Esophagus squamous epithelium (tissue), 5 donors: Measurements from ENCODE around the gene SH3PXD2A. TPM values are rescaled to one million over a fixed set of nuclear protein-coding genes. Genes with fewer than 3 reads are reported as not detected.

Source experiments
- DNase-seq: peaks from one replicate; lab custom pipeline; 2025; lab: John Stamatoyannopoulos, UW
- H3K27ac ChIP-seq, 4 donors: fragments of 200-600 bp; sonication (generic); one replicate each; pipeline ENCODE4 v1.5.1; 2016 to 2019; ENCODE audit warnings: mild to moderate bottlenecking in 1 of 4
- H3K27me3 ChIP-seq, 4 donors: fragments of 200-600 bp; sonication (generic); 1 replicate in 3 of 4; 2 replicates in 1 of 4; pipeline versions ENCODE4 v1.5.1 to v1.6.0; 2017 to 2021; ENCODE audit warnings: antibody characterized with exemption in 1 of 4
- H3K36me3 ChIP-seq, 3 donors: fragments of 200-600 bp; sonication (generic); one replicate each; pipeline ENCODE4 v1.5.1; 2016 to 2019
- H3K4me1 ChIP-seq, 3 donors: fragments of 200-600 bp; sonication (generic); one replicate each; pipeline ENCODE4 v1.5.1; 2017 to 2019
- H3K4me3 ChIP-seq, 4 donors: fragments of 200-600 bp; sonication (generic); 1 replicate in 3 of 4; 2 replicates in 1 of 4; pipeline ENCODE4 v1.5.1; 2016 to 2019; ENCODE audit warnings: mild to moderate bottlenecking in 2 of 4, moderate library complexity in 1 of 4
- H3K9me3 ChIP-seq, 3 donors: fragments of 200-600 bp; sonication (generic); one replicate each; pipeline ENCODE4 v1.5.1; 2016 to 2019
- POLR2A ChIP-seq, 4 donors: fragments of 450-650 bp; IDR thresholded peaks; one replicate each; pipeline ENCODE4 v1.6.1; 2017; ENCODE audit warnings: antibody characterized with exemption in 4 of 4, mild to moderate bottlenecking in 4 of 4, moderate library complexity in 3 of 4
- WGBS, 2 donors: methylation state at CpG; one replicate each; pipeline ENCODE4 v1.1.5; 2018; 5-methylcytosine and 5-hydroxymethylcytosine counted together
- intact Hi-C: fragments of 100-400 bp; cut with DNase I; formaldehyde crosslinking; loops from one replicate; pipeline ENCODE4 v1.15.0; 2022
- total RNA-seq, 4 donors: library from RNA; depleted of rRNA; stranded (reverse); fragments of >200 nt; gene quantifications; one replicate each; pipeline ENCODE4 v1.1.0, GENCODE V29; 2016
- TF ChIP-seq, protein P1 (sequence below), 6 experiments: fragments of 450-650 bp in 4 of 6; fragments of 200-600 bp in 2 of 6; sonication (generic) in 2 of 6; IDR thresholded peaks; one replicate each; pipeline ENCODE4 v1.5.1; 2016 to 2019; ENCODE audit warnings: antibody characterized with exemption in 6 of 6, mild to moderate bottlenecking in 4 of 6, moderate library complexity in 4 of 6
- donor health status: DM: yes; HTN: yes; CAD: no.

The SH3PXD2A gene
- total RNA-seq, 4 donors from 2014 or later: 25.1 to 57.8 (median 42.7) TPM

DNA sequence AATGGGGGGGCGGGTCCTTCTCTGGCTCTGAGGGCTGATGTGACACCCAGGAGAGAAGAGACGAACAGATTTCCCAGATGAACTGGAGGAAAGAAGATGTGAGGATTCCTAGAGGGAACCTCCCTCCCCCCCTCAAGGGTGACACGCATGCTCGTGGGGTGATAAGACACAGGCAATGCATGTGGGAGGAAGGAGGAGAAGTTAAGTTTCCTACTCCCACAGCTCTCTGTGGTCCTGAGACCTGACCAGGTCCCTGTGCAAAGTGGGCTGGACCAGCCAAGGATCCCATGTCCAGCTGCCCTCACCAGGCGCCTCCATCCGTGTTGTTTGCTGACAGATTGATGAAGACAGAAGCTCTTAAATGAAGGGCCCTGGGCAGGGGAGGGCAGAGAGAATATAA, 112.6 kb downstream of the SH3PXD2A start:
- no peak for TF ChIP-seq POLR2A (IDR thresholded peaks at IDR 0.05)
- TF ChIP-seq, protein P1, sequence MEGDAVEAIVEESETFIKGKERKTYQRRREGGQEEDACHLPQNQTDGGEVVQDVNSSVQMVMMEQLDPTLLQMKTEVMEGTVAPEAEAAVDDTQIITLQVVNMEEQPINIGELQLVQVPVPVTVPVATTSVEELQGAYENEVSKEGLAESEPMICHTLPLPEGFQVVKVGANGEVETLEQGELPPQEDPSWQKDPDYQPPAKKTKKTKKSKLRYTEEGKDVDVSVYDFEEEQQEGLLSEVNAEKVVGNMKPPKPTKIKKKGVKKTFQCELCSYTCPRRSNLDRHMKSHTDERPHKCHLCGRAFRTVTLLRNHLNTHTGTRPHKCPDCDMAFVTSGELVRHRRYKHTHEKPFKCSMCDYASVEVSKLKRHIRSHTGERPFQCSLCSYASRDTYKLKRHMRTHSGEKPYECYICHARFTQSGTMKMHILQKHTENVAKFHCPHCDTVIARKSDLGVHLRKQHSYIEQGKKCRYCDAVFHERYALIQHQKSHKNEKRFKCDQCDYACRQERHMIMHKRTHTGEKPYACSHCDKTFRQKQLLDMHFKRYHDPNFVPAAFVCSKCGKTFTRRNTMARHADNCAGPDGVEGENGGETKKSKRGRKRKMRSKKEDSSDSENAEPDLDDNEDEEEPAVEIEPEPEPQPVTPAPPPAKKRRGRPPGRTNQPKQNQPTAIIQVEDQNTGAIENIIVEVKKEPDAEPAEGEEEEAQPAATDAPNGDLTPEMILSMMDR (IDR thresholded peaks at IDR 0.05): no peak
- Histone ChIP-seq H3K27me3 (no peaks in the 10 kb centered on the region), H3K4me1 (peaks cover 58 to 84% (median 71%) of the 10 kb centered on the region in 3 donors), H3K27ac (peak overlapping the region in 3 of 4 donors; percentile 83 to 95 (median 88)), H3K36me3 (peaks cover 0 to under 1% (median 0%) of the 10 kb centered on the region in 3 donors), H3K4me3 (no peak overlapping the region), H3K9me3 (no peaks in the 10 kb centered on the region)
- no peak for DNase-seq
- WGBS, 2 donors: 79 to 80% methylated on average over 2 to 5 of the region's 6 CpGs
- intact Hi-C loops: loop anchor here (5.0 kb wide), 1 partner anchor 34 kb away; no protein-coding TSS in a partner anchor

DNA sequence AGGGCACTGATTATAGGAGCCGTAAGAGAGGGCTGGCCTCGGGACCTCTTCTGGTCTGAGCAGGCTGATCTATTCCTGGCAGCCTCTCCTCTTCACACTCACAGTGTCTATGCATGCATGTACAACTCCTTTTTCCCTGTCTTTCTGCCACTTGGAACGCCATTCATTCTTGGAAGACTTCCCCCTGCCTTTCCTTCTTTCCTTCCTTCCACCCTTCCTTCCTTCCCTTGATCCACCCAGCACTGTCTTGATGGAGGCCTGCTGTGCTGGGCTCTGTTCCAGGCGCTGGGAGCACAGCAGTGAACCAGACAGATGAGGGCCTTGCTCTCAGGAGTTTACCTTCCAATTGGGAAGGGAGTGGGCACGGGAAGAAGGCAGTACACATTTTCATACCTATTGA, 114.8 kb downstream of the SH3PXD2A start:
- intact Hi-C loops: loop anchor here (5.0 kb wide), 1 partner anchor 37 kb away; no protein-coding TSS in a partner anchor
- 39 to 44% methylated on average over 4 to 5 of the region's 5 CpGs for WGBS, 2 donors
- no peaks in the 10 kb centered on the region for H3K9me3 ChIP-seq
- no peak for DNase-seq
- H3K4me1 ChIP-seq: peaks cover 50 to 84% (median 56%) of the 10 kb centered on the region in 3 donors
- H3K27ac ChIP-seq: peak overlapping the region; percentile 63 to 90 (median 84)
- peaks cover 0 to 5% (median 0%) of the 10 kb centered on the region in 3 donors for H3K36me3 ChIP-seq
- no peak overlapping the region for H3K4me3 ChIP-seq
- no peaks in the 10 kb centered on the region for H3K27me3 ChIP-seq
- TF ChIP-seq POLR2A (IDR thresholded peaks at IDR 0.05): no peak
- TF ChIP-seq, protein P1 (IDR thresholded peaks at IDR 0.05): no peak

DNA sequence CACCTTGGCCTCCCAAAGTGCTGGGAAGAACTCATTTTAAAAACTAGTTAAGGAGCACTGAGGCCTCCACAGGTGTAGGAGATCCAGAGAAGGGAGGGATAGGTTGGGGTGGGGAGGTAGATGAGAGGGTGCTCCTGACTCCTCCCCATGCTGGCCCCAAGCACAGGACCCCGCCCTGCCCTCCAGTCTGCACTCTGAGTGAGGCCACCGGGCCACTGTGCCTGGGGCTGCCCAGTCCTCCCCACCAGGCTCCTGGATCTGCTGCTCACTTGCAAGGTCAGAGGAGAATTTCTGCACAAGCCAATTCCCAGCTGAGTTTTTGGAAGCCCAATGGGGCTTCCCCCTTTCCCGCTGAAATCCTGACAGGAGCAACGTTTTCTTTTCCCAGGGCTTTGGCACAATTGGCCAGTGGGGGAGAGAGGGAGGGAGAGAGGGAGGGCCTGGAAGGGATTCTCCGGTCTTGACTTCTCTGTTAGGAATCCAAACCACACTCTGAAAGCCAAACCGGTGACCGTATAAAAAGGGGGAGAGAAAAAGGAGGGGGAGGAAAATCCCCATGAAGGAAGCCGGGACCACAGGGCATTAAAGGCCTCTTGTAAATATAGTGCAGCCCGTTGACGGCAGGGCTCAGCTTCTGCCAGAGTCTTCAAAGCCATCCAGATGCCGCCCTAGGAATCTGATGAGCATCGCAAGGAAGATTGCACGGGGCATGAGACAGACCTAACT, 116.2 kb downstream of the SH3PXD2A start:
- intact Hi-C loops: no loop called here
- H3K4me3 ChIP-seq: peak overlapping the region in 1 of 4 donors; percentile 15
- peaks cover 39 to 84% (median 52%) of the 10 kb centered on the region in 3 donors for H3K4me1 ChIP-seq
- WGBS, 2 donors: 21 to 38% methylated on average over 9 to 11 of the region's 13 CpGs
- peaks cover 0 to 9% (median 0%) of the 10 kb centered on the region in 3 donors for H3K36me3 ChIP-seq
- no peaks in the 10 kb centered on the region for H3K27me3 ChIP-seq
- H3K9me3 ChIP-seq: no peaks in the 10 kb centered on the region
- H3K27ac ChIP-seq: peak overlapping the region; percentile 63 to 90 (median 84)
- no peak for DNase-seq
- TF ChIP-seq POLR2A (IDR thresholded peaks at IDR 0.05): no peak
- TF ChIP-seq, protein P1 (IDR thresholded peaks at IDR 0.05): no peak

DNA sequence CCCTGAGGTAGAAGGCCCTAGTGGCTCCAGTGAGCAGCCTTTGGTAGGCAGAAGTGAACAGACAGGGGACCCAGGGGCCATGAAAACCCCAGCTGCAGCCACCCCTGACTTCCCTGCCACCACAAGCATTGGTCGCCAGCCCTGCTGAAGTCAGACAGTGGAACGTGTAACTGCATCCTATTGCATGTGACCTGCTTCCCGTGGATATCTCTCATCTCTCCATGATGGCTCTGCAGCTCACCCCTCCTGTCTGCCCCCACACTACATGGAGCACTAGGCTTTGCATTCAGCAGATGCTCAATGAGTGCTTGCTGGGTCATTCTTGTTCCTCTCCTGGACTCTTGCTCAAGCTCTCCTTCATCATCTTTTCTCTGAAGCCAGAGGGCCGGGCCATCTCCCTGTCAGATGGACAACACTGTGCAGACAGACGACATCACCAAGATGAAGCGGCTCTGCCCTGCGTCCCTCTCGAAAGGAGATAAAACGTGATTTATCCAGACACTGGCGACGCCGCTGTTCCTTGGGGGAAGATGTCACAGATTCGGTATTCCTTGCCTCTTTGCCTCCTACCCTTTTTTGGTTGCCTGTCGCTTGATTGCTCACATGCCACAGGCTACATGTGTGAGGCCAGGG, 117.5 kb downstream of the SH3PXD2A start:
- H3K9me3 ChIP-seq: no peaks in the 10 kb centered on the region
- no peak for DNase-seq
- H3K4me1 ChIP-seq: peaks cover 39 to 87% (median 44%) of the 10 kb centered on the region in 3 donors
- H3K27ac ChIP-seq: peak overlapping the region; percentile 12 to 90 (median 90)
- H3K4me3 ChIP-seq: no peak overlapping the region
- no peak for TF ChIP-seq POLR2A (IDR thresholded peaks at IDR 0.05)
- TF ChIP-seq, protein P1 (IDR thresholded peaks at IDR 0.05): no peak
- no peaks in the 10 kb centered on the region for H3K27me3 ChIP-seq
- WGBS, 2 donors: 71 to 79% methylated on average over 4 to 13 of the region's 14 CpGs
- intact Hi-C loops: no loop called here
- H3K36me3 ChIP-seq: peaks cover 0 to 9% (median 0%) of the 10 kb centered on the region in 3 donors

DNA sequence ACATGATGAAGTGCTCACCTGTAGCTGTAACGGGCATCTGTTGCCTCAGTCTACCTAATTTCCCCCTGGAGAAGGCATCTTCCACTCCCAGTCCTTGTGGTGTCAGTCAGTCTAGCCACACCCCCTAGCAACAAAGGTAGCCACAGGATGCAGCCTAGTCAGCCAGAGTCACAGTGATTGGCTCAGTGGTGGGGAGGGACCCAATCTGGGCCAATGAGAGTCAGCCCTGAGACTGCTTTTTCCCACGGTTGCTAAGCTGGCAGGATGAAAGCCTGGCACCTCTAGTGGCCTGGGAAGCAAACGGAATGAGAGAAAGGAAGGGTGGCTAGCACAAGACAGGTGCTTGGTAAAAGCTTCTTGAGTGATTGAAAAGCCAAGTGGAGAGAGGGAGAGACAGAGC, 118.6 kb downstream of the SH3PXD2A start:
- TF ChIP-seq, protein P1 (IDR thresholded peaks at IDR 0.05): peak in 3 of 6 experiments; percentile 18 to 44 (median 24)
- TF ChIP-seq POLR2A (IDR thresholded peaks at IDR 0.05): no peak
- no peaks in the 10 kb centered on the region for H3K27me3 ChIP-seq
- 39 to 47% methylated on average over 2 to 3 of the region's 3 CpGs for WGBS, 2 donors
- intact Hi-C loops: no loop called here
- peaks cover 0 to 9% (median 0%) of the 10 kb centered on the region in 3 donors for H3K36me3 ChIP-seq
- peaks cover 39 to 98% (median 44%) of the 10 kb centered on the region in 3 donors for H3K4me1 ChIP-seq
- H3K27ac ChIP-seq: peak overlapping the region; percentile 87 to 90 (median 90)
- no peaks in the 10 kb centered on the region for H3K9me3 ChIP-seq
- DNase-seq: no peak
- H3K4me3 ChIP-seq: no peak overlapping the region
